H9 (cell line): ENCODE measurements around the gene PRKCB. TPM values are rescaled to one million over a fixed set of nuclear protein-coding genes. Genes with fewer than 3 reads are reported as not detected.

ENCODE experiments used
- DNase-seq: peaks from one replicate; pipeline ENCODE4 v3.0.0-alpha.2; 2017
- H2AFZ ChIP-seq: one replicate; pipeline ENCODE4 v1.6.1; 2013; ENCODE audit warnings: mild to moderate bottlenecking, low read length, control low read depth, moderate library complexity
- H2AK5ac ChIP-seq: 2 replicates; pipeline ENCODE4 v1.6.1; 2013; ENCODE audit warnings: low read length, control low read depth, mixed read lengths; ENCODE audit not compliant: insufficient read length
- H2BK120ac ChIP-seq: one replicate; pipeline ENCODE4 v1.6.1; 2013; ENCODE audit warnings: low read depth, mild to moderate bottlenecking, low read length, control low read depth, inconsistent platforms; ENCODE audit not compliant: poor library complexity, severe bottlenecking
- H2BK12ac ChIP-seq: 2 replicates; pipeline ENCODE4 v1.6.1; 2013; ENCODE audit warnings: low read length, control low read depth, mixed read lengths, low read depth; ENCODE audit not compliant: insufficient read length
- H2BK15ac ChIP-seq: 2 replicates; pipeline ENCODE4 v1.6.1; 2013; ENCODE audit warnings: low read depth, low read length, control low read depth
- H2BK20ac ChIP-seq: one replicate; pipeline ENCODE4 v1.6.1; 2013; ENCODE audit warnings: low read depth, mild to moderate bottlenecking, low read length, control low read depth, inconsistent platforms; ENCODE audit not compliant: poor library complexity, severe bottlenecking
- H2BK5ac ChIP-seq: 2 replicates; pipeline ENCODE4 v1.6.1; 2013; ENCODE audit warnings: low read length, control low read depth, mixed read lengths; ENCODE audit not compliant: insufficient read length
- H3K14ac ChIP-seq: 2 replicates; pipeline ENCODE4 v1.6.1; 2013; ENCODE audit warnings: low read length, control low read depth; ENCODE audit not compliant: insufficient read depth
- H3K18ac ChIP-seq: 2 replicates; pipeline ENCODE4 v1.6.1; 2013; ENCODE audit warnings: low read depth, mild to moderate bottlenecking, mixed read lengths, low read length, control low read depth; ENCODE audit not compliant: insufficient read length
- H3K23ac ChIP-seq: 2 replicates; pipeline ENCODE4 v1.6.1; 2013; ENCODE audit warnings: low read length, control low read depth, mixed read lengths, low read depth; ENCODE audit not compliant: insufficient read length
- H3K23me2 ChIP-seq: 2 replicates; pipeline ENCODE4 v1.6.1; 2013; ENCODE audit warnings: low read depth, mild to moderate bottlenecking, mixed read lengths, low read length, control low read depth; ENCODE audit not compliant: insufficient read length, poor library complexity, severe bottlenecking
- H3K27ac ChIP-seq: 2 replicates; pipeline ENCODE4 v1.5.1; 2013; ENCODE audit warnings: low read length, control low read depth, mixed read lengths, low read depth; ENCODE audit not compliant: insufficient read length
- H3K27me3 ChIP-seq: 2 replicates; pipeline ENCODE4 v1.6.1; 2013; ENCODE audit warnings: low read length, control low read depth, inconsistent platforms; ENCODE audit not compliant: insufficient read depth
- H3K4ac ChIP-seq: 2 replicates; pipeline ENCODE4 v1.6.1; 2013; ENCODE audit warnings: low read depth, mild to moderate bottlenecking, control low read depth, inconsistent platforms, low read length, moderate library complexity
- H3K4me1 ChIP-seq: 2 replicates; pipeline ENCODE4 v1.6.1; 2013; ENCODE audit warnings: low read length, control low read depth, inconsistent platforms; ENCODE audit not compliant: insufficient read depth
- H3K4me2 ChIP-seq: 2 replicates; pipeline ENCODE4 v1.6.1; 2013; ENCODE audit warnings: low read length, control low read depth, mixed read lengths; ENCODE audit not compliant: insufficient read length, insufficient read depth
- H3K56ac ChIP-seq: 2 replicates; pipeline ENCODE4 v1.6.1; 2013; ENCODE audit warnings: low read depth, mild to moderate bottlenecking, mixed read lengths, low read length, control low read depth; ENCODE audit not compliant: insufficient read length
- H3K79me1 ChIP-seq: 2 replicates; pipeline ENCODE4 v1.6.1; 2013; ENCODE audit warnings: low read depth, mild to moderate bottlenecking, moderate library complexity, low read length, control low read depth, inconsistent platforms; ENCODE audit not compliant: insufficient read depth, poor library complexity, severe bottlenecking
- H3K79me2 ChIP-seq: 2 replicates; pipeline ENCODE4 v1.6.1; 2013; ENCODE audit warnings: low read length, control low read depth, inconsistent platforms; ENCODE audit not compliant: insufficient read depth
- H3K9ac ChIP-seq: 2 replicates; pipeline ENCODE4 v1.6.1; 2013; ENCODE audit warnings: low read length, control low read depth, mixed read lengths; ENCODE audit not compliant: insufficient read length; ENCODE audit errors: extremely low read depth
- H3K9me3 ChIP-seq: one replicate; pipeline ENCODE4 v1.6.1; 2013; ENCODE audit warnings: low read depth, low read length, inconsistent platforms; ENCODE audit not compliant: control insufficient read depth
- H3T11ph ChIP-seq: one replicate; pipeline ENCODE4 v1.6.1; 2013; ENCODE audit warnings: mild to moderate bottlenecking, low read length, control low read depth, inconsistent platforms
- H4K20me1 ChIP-seq: one replicate; pipeline ENCODE4 v1.6.1; 2013; ENCODE audit not compliant: control insufficient read depth, insufficient read length, insufficient read depth
- H4K5ac ChIP-seq: 2 replicates; pipeline ENCODE4 v1.6.1; 2013; ENCODE audit warnings: low read depth, mild to moderate bottlenecking, mixed read lengths, low read length, control low read depth; ENCODE audit not compliant: insufficient read length
- H4K8ac ChIP-seq: replicated peaks from 2 replicates; pipeline ENCODE4 v1.6.1; 2013; ENCODE audit warnings: low read length, control low read depth, mixed read lengths, low read depth; ENCODE audit not compliant: insufficient read length
- H4K91ac ChIP-seq: 2 replicates; pipeline ENCODE4 v1.6.1; 2013; ENCODE audit warnings: low read depth, mild to moderate bottlenecking, moderate library complexity, mixed read lengths, low read length, control low read depth; ENCODE audit not compliant: insufficient read length
- H3K27ac Mint-ChIP-seq, 3 experiments: 2 replicates in 2 of 3; 3 replicates in 1 of 3; pipeline ENCODE4 v1.8.0; 2020 to 2021; ENCODE audit warnings: mixed read lengths in 3 of 3, mild to moderate bottlenecking in 1 of 3, moderate library complexity in 1 of 3
- H3K27me3 Mint-ChIP-seq: 2 replicates; pipeline ENCODE4 v1.8.0; 2021; ENCODE audit warnings: low read depth, mild to moderate bottlenecking, moderate library complexity, mixed read lengths
- H3K36me3 Mint-ChIP-seq, 3 experiments: 2 replicates in 2 of 3; 3 replicates in 1 of 3; pipeline ENCODE4 v1.8.0; 2020 to 2021; ENCODE audit warnings: low read depth in 3 of 3, mixed read lengths in 3 of 3; ENCODE audit not compliant: insufficient read depth in 1 of 3
- H3K4me1 Mint-ChIP-seq, 2 experiments: 2 replicates each; pipeline ENCODE4 v1.8.0; 2020; ENCODE audit warnings: mixed read lengths in 2 of 2
- H3K4me3 Mint-ChIP-seq, 2 experiments: 2 replicates in 1 of 2; 3 replicates in 1 of 2; pipeline ENCODE4 v1.8.0; 2020 to 2021; ENCODE audit warnings: mild to moderate bottlenecking in 2 of 2, mixed read lengths in 2 of 2, moderate library complexity in 1 of 2
- H3K9me3 Mint-ChIP-seq, 2 experiments: 2 replicates in 1 of 2; 3 replicates in 1 of 2; pipeline ENCODE4 v1.8.0; 2020; ENCODE audit warnings: mild to moderate bottlenecking in 2 of 2, mixed read lengths in 2 of 2, moderate library complexity in 1 of 2
- CTCF ChIP-seq: fragments of 200-600 bp; sonication (generic); conservative IDR thresholded peaks from 3 replicates; pipeline ENCODE4 v1.8.0; 2021; ENCODE audit warnings: antibody characterized with exemption, mild to moderate bottlenecking
- WGBS: extraction: QIAGEN DNeasy Blood & Tissue Kit; methylation state at CpG from one replicate; pipeline ENCODE4 v1.1.7; 2013; ENCODE audit warnings: missing lambda C conversion rate, low lambda C conversion rate, mixed read lengths; ENCODE audit not compliant: insufficient read length; ENCODE audit errors: extremely low coverage; 5-methylcytosine and 5-hydroxymethylcytosine counted together
- total RNA-seq: library from RNA; stranded (reverse); gene quantifications from 2 replicates; pipeline ENCODE4 v1.2.1, GENCODE V29; 2021

Gene PRKCB
- total RNA-seq, 1 experiment from 2014 or later, result 7.0 TPM

- Histone ChIP-seq H3K23ac (no peak overlapping the region), H2AFZ (no peak overlapping the region), H2BK5ac (no peak overlapping the region), H3K79me1 (no peaks in the 10 kb centered on the region), H2BK12ac (no peak overlapping the region), H3K4me1 (peaks cover 9% of the 10 kb centered on the region; the same call in 1 of the 2 replicates), H2BK15ac (no peak overlapping the region), H3K27me3 (no peaks in the 10 kb centered on the region), H3K56ac (no peak overlapping the region), H3K79me2 (no peaks in the 10 kb centered on the region), H4K8ac (no peak overlapping the region), H3K14ac (no peak overlapping the region), H3K18ac (no peak overlapping the region), H2BK120ac (no peak overlapping the region), H3K23me2 (no peaks in the 10 kb centered on the region), H3T11ph (no peak overlapping the region), H4K20me1 (no peaks in the 10 kb centered on the region), H3K4ac (no peak overlapping the region), H3K9me3 (no peaks in the 10 kb centered on the region), H3K4me2 (no peak overlapping the region), H4K91ac (no peak overlapping the region), H2AK5ac (no peak overlapping the region), H3K27ac (no peak overlapping the region), H4K5ac (no peak overlapping the region), H2BK20ac (no peak overlapping the region), H3K9ac (no peak overlapping the region)
- WGBS, result no CpG with 5 or more reads among the region's 8 CpGs
- Mint-ChIP-seq H3K27me3 (peaks cover 9% of the 10 kb centered on the region), H3K36me3 (peaks cover 0 to 3% (median 0%) of the 10 kb centered on the region in 3 experiments; a peak in 1 of 7 replicates), H3K4me3 (no peak overlapping the region), H3K4me1 (peaks cover 52 to 55% of the 10 kb centered on the region in 2 experiments), H3K9me3 (peaks cover 0 to 4% of the 10 kb centered on the region in 2 experiments; a peak in 2 of 5 replicates), H3K27ac (no peak overlapping the region; a peak in 1 of 7 replicates)
- no peak for DNase-seq
- no peak for TF ChIP-seq CTCF
Measured at GRCh38 chr16:24053099-24053946, 217.5 kb downstream of the PRKCB start.
